HG03457 (cell line): ENCODE results near the gene DDR1.

Source experiments
- ATAC-seq: cut with Tn5 transposase; IDR thresholded peaks from one replicate; pipeline ENCODE4 v1.9.1; 2021; ENCODE audit warnings: moderate number of reproducible peaks; ENCODE audit not compliant: unreplicated experiment

DDR1 gene

GRCh38 chr6:30942338-30943060 is 58.2 kb downstream of the DDR1 start:
- no peak for ATAC-seq

GRCh38 chr6:30944051-30944450 is 59.7 kb downstream of the DDR1 start:
- ATAC-seq = no peak

- no peak for ATAC-seq
These were observed 61.0 kb downstream of the DDR1 start for GRCh38 chr6:30945281-30945680.

- ATAC-seq = no peak
These were observed 62.9 kb downstream of the DDR1 start for GRCh38 chr6:30947231-30947630.

- no peak for ATAC-seq
These were observed 64.5 kb downstream of the DDR1 start for GRCh38 chr6:30948811-30949210.
